HG03558 (cell line): ENCODE data around the gene UNC93A.
"Not testable (repeated sequence)": the region's sequence is repeated elsewhere in the genome, so short reads cannot be mapped to it uniquely, and the experiment has no call there.

ENCODE experiments used
- ATAC-seq: cut with Tn5 transposase; IDR thresholded peaks from one replicate; pipeline ENCODE4 v1.9.1; 2021; ENCODE audit warnings: moderate number of reproducible peaks; ENCODE audit not compliant: unreplicated experiment; ENCODE audit errors: extremely low read depth

The UNC93A gene

GRCh38 chr6:167270499-167271311 is 20.4 kb upstream of the UNC93A start:
- ATAC-seq = no peak

- ATAC-seq = no peak
Measured at GRCh38 chr6:167272151-167272550, 19.0 kb upstream of the UNC93A start.

- ATAC-seq = no peak
Measured at GRCh38 chr6:167272696-167273379, 18.3 kb upstream of the UNC93A start.

GRCh38 chr6:167274270-167274669 is 16.8 kb upstream of the UNC93A start:
- no peak for ATAC-seq

- no peak for ATAC-seq
Measured at GRCh38 chr6:167275001-167275400, 16.1 kb upstream of the UNC93A start.

GRCh38 chr6:167275436-167275835 is 15.7 kb upstream of the UNC93A start:
- ATAC-seq = no peak

GRCh38 chr6:167276772-167277533 is 14.2 kb upstream of the UNC93A start:
- no peak for ATAC-seq

- ATAC-seq = not testable (repeated sequence)
Measured at GRCh38 chr6:167278173-167278940, 12.8 kb upstream of the UNC93A start.

GRCh38 chr6:167279766-167280446 is 11.2 kb upstream of the UNC93A start:
- ATAC-seq = no peak

GRCh38 chr6:167280466-167280865 is 10.6 kb upstream of the UNC93A start:
- ATAC-seq = not testable (repeated sequence)

GRCh38 chr6:167282165-167282564 is 8.9 kb upstream of the UNC93A start:
- no peak for ATAC-seq

- ATAC-seq = not testable (repeated sequence)
Measured at GRCh38 chr6:167284565-167284964, 6.5 kb upstream of the UNC93A start.

GRCh38 chr6:167285077-167285770 is 5.9 kb upstream of the UNC93A start:
- no peak for ATAC-seq

GRCh38 chr6:167287513-167288048 is 3.5 kb upstream of the UNC93A start:
- no peak for ATAC-seq

GRCh38 chr6:167288591-167289225 is 2.4 kb upstream of the UNC93A start:
- ATAC-seq = not testable (repeated sequence)

GRCh38 chr6:167289291-167289690 is 1.8 kb upstream of the UNC93A start:
- not testable (repeated sequence) for ATAC-seq

- no peak for ATAC-seq
Measured at GRCh38 chr6:167291623-167292300, 647 bp downstream of the UNC93A start.
